HG02852 (cell line): ENCODE measurements around the gene C10orf88.
"Not testable (repeated sequence)": the region's sequence is repeated elsewhere in the genome, so short reads cannot be mapped to it uniquely, and the experiment has no call there.

Experiments used
- ATAC-seq: cut with Tn5 transposase; IDR thresholded peaks from one replicate; pipeline ENCODE4 v1.9.1; 2021; ENCODE audit warnings: mild to moderate bottlenecking, moderate library complexity; ENCODE audit not compliant: unreplicated experiment

C10orf88 gene

GRCh38 chr10:122966879-122967278 is 12.9 kb upstream of the C10orf88 start:
- ATAC-seq, result no peak

GRCh38 chr10:122962405-122962804 is 8.4 kb upstream of the C10orf88 start:
- no peak for ATAC-seq

GRCh38 chr10:122957474-122957873 is 3.4 kb upstream of the C10orf88 start:
- ATAC-seq, result no peak

- ATAC-seq, result no peak
Measured at GRCh38 chr10:122955892-122956291, 1.9 kb upstream of the C10orf88 start.

GRCh38 chr10:122954731-122955050 is 664 bp upstream of the C10orf88 start:
- no peak for ATAC-seq

GRCh38 chr10:122949296-122949695 is 4.7 kb downstream of the C10orf88 start:
- ATAC-seq, result no peak

- no peak for ATAC-seq
Measured at GRCh38 chr10:122939856-122940543, 14.0 kb downstream of the C10orf88 start.

- no peak for ATAC-seq
Measured at GRCh38 chr10:122939133-122939855, 14.7 kb downstream of the C10orf88 start.

GRCh38 chr10:122931088-122931906 is 22.7 kb downstream of the C10orf88 start:
- no peak for ATAC-seq

- no peak for ATAC-seq
Measured at GRCh38 chr10:122930140-122930539, 23.9 kb downstream of the C10orf88 start.

GRCh38 chr10:122915700-122916099 is 38.3 kb downstream of the C10orf88 start:
- ATAC-seq, result no peak

GRCh38 chr10:122911889-122912484 is 42.0 kb downstream of the C10orf88 start:
- no peak for ATAC-seq

GRCh38 chr10:122910310-122910709 is 43.7 kb downstream of the C10orf88 start, which contains the start of gene FAM24A:
TSS of gene FAM24A (plus strand) at chr10:122910610. CDS start at chr10:122911635, 1,025 bp downstream.
- no peak for ATAC-seq

- ATAC-seq, result not testable (repeated sequence)
Measured at GRCh38 chr10:122903861-122904260, 50.2 kb downstream of the C10orf88 start.

GRCh38 chr10:122894261-122894944 is 59.6 kb downstream of the C10orf88 start:
- no peak for ATAC-seq

GRCh38 chr10:122884166-122884565 is 69.9 kb downstream of the C10orf88 start:
- no peak for ATAC-seq

- no peak for ATAC-seq
Measured at GRCh38 chr10:122882766-122883165, 71.3 kb downstream of the C10orf88 start.
